Measurements from ENCODE around the gene UBQLN4.
"Not testable (repeated sequence)": the region's sequence is repeated elsewhere in the genome, so short reads cannot be mapped to it uniquely, and the experiment has no call there.

DNA sequence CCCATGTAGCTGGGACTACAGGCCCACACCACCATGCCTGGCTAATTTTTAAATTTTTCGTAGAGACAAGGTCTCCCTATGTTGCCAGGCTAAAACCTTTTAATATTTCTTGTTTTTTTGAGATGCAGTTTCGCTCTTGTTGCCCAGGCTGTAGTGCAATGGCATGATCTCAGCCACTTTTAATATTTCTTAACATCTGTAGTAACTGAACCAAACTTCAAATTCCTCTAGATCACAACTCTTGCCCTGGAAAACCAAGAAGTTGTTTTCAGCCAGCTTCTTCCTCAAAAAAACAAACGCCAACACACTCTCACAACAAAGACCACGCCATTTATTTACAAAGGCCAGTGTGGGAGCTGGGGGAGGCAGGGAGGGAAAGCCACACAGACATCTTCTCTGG, 18.6 kb downstream of the UBQLN4 start:
- not testable (repeated sequence) for TF ChIP-seq SRSF7 (optimal IDR thresholded peaks at IDR 0.05; ENCODE audit: low read depth, low read length); ZC3H11A (IDR thresholded peaks at IDR 0.05; ENCODE audit: low read depth, low read length); BRCA1 (IDR thresholded peaks at IDR 0.05); BRCA1 (CRISPR knock-in tag; IDR thresholded peaks at IDR 0.05); JUND (IDR thresholded peaks at IDR 0.05; ENCODE audit: borderline replicate concordance, low read depth, low read length); JUND (tag; IDR thresholded peaks at IDR 0.05; ENCODE audit: borderline replicate concordance, low read depth, low read length); SNIP1 (IDR thresholded peaks at IDR 0.05; ENCODE audit: low read depth); ZKSCAN3 (CRISPR knock-in tag; IDR thresholded peaks at IDR 0.05)
- TF ChIP-seq, protein P1, sequence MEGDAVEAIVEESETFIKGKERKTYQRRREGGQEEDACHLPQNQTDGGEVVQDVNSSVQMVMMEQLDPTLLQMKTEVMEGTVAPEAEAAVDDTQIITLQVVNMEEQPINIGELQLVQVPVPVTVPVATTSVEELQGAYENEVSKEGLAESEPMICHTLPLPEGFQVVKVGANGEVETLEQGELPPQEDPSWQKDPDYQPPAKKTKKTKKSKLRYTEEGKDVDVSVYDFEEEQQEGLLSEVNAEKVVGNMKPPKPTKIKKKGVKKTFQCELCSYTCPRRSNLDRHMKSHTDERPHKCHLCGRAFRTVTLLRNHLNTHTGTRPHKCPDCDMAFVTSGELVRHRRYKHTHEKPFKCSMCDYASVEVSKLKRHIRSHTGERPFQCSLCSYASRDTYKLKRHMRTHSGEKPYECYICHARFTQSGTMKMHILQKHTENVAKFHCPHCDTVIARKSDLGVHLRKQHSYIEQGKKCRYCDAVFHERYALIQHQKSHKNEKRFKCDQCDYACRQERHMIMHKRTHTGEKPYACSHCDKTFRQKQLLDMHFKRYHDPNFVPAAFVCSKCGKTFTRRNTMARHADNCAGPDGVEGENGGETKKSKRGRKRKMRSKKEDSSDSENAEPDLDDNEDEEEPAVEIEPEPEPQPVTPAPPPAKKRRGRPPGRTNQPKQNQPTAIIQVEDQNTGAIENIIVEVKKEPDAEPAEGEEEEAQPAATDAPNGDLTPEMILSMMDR (IDR thresholded peaks at IDR 0.05 in 2 of 3, conservative IDR thresholded peaks at IDR 0.05 in 1 of 3; ENCODE audit: insufficient read depth in 2 of 3, low read depth in 1 of 3, low read length in 3 of 3), result not testable (repeated sequence)
